T-helper 1 cell treated with Interleukin-12 subunit alpha and Interleukin-12 subunit beta and Interleukin-4 antibody, amounts not matched to agents 30 ng/mL and 1 ng/mL, for 36 hours (primary cell): Measurements from ENCODE around the gene WNT5A. TPM values are rescaled to one million over a fixed set of nuclear protein-coding genes. Genes with fewer than 3 reads are reported as not detected.
"Not testable (repeated sequence)": the region's sequence is repeated elsewhere in the genome, so short reads cannot be mapped to it uniquely, and the experiment has no call there.

Experiments
- intact Hi-C: fragments of 100-400 bp; cut with micrococcal nuclease; formaldehyde crosslinking; loops from one replicate; pipeline ENCODE4 v1.15.1; 2024
- total RNA-seq: library from RNA; stranded (reverse); gene quantifications from 2 replicates; pipeline ENCODE4 v1.2.3, GENCODE V29; 2022

WNT5A gene
- total RNA-seq, 1 donor from 2014 or later: not detected

DNA sequence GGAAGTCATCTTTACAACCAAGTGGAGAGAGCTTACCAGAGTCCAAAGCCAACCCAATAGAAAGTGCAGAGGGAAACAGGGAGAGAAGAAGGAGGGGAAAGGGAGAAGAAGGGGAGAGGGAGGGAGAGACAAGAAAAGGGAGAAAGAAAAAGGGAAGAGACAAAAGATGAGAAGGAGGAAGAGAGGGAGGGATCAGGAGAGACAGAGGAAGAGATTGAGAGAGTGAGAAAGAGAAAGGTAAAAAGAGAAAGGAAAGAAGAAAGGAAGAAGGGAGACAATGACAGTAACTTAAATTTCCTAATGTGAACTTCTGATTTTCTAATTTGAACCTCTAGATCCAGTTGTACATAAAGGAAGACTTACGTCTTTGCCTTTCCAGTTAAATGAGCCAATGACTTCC, 20.7 kb upstream of the WNT5A start:
- intact Hi-C loops: no loop called here

DNA sequence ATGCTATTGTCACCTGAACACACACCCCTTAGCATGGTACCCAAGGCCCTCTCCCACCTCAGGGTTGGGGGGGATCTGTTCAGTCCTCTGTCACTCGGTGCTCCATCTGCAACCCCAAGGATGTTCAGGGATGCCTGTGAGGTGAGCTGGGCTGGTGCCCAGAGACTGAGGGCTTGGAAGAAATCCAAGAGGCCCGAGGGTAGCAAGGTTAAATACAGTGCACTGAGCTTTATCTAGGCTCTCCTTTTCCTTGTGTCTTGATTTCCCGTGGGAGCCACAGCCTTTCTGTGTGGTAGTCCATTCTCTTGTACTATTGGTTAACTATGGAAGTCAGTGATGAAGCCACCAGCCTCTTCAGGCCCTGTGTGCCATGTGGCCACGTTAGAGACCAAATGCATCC, 18.7 kb upstream of the WNT5A start:
- intact Hi-C loops: no loop called here

DNA sequence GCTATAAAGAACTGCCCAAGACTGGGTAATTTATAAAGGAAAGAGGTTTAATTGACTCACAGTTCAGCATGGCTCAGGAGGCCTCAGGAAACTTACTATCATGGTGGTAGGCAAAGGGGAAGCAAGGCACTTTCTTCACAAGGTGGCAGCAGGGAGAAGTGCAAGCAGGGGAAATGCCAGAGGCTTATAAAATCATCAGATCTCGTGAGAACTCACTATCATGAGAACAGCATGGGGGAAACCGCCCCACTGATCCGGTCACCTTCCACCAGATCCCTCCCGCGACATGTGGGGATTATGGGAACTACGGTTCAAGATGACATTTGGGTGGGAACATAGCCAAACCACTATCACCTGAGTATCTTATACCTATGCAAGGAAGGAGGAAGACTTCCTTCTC, 18.0 kb upstream of the WNT5A start:
- intact Hi-C loops: not testable (repeated sequence)

DNA sequence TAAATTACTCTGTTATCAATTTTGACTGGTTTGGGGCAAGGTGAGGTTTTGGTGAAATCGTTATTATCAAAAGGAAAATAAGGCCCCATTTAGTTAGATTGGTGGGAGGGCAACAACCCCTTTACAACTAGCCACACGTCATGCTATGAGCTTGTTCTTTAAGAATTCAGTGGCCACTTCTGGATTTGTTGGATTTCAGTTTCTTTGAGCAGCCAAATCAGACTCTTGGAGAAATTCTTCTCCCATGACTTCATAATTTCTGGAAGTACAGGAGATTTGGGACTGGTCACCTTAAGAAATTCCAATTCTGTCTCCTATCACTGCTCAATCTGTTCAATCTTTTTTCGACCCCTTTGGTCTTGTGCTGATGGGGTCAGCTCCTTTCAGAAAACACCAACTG, 14.8 kb upstream of the WNT5A start:
- intact Hi-C loops: no loop called here

DNA sequence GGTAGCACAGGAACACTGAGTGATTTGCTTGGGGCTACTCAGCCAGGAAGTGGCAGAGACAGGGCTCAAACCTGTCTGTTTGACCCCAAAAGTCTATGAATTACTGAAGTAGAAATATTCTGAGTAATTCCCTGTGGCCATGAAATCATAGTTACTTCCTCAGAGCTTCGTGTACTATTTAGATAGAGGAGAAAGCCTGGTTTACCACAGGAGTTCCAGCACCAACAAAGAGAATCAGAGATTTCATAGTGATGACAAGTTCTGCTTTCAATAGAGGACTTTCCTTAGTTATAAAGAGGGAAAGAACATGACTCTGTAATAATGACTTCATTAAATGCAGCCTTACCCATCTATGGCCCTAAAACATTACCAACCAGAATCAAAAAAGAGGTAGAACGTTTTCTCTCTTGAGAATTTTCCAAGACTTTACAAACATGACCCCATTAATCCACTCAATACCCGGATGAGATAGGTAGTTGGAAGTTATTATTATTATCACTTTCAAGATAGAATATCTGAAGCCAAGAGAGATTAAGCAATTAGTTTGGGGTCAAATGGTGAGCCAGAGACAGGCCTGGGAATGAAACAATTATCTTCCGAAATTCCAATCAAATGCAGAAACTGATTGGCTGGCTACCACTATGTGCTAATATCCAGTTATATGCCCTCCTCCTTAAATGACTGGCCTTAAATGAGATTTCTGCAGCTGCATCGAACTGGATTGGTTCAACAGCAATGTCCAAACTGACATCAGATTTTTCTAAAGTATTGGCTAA, 13.6 kb upstream of the WNT5A start:
- intact Hi-C loops: no loop called here

DNA sequence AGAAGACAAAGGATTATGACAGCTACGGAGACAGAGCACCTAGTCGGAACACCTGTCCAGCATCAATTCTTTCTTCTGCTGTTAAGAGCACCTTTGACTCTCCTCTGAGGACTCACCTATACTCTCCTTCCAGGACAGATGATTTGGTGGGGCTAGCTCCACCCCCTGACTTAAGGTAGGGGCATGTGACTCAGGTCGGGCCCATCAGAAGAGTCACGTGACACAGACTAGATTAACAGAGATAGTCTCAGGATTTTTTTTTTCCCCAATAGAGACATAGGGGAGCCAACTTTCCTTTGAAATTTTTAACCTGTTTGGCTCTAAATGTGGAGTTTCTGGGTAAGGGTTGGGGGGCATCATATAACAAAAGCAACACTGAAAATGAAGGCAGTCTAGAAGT, 11.4 kb upstream of the WNT5A start:
- intact Hi-C loops: no loop called here

DNA sequence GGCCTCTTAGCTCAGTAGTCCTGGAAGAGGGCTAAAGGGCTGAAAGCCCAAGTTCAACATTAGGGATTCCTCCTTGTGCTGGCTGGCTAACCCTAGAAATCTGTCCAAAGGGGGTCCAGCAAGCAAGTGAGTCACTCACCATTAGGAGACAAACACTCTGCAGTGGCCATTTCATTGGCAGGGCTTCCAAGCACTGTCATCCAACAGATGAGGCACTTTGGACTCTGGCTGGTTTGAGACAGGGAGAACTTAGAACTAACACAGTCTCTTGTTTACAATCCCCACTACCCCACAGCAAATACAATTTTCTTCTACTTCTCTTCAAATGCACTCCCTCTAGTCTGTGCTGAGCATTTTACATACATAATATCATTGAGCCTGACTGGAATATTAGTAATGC, 10.1 kb upstream of the WNT5A start:
- intact Hi-C loops: no loop called here

DNA sequence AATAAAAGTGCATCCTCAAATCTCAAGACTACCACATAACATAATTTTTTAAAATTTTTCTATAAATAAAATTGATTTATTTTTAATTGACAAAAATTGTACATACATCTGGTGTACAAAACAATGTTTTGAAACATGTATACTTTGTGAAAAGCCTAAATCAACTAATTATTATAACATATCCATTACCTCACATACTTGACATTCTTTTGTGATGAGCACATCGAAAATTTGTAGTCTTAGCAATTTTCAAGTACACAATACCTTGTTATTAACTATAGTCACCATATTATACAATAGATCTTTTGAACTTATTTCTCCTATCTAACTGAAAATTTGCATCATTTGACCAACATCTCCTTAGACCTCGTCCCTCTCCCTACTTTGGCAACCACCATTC, 7.9 kb upstream of the WNT5A start:
- intact Hi-C loops: no loop called here

DNA sequence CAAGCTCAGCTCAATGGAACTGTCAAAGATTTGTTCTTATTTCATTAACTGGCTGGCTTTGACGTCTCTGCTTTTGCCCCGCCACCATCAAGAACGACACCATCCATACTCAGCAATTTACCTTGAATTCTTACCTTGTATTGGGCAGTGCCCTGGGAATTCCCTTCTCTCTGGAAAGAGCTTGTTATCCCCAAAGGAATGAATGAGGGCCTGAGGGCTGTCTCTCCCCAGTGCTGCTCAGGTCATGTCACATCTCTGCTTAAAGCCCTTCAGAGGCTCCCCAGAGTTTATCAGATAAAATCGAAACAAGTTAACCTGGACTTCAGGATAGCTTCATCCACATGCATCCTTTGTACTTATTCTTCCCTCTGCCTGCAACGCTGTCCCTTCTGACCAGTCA, 5.9 kb upstream of the WNT5A start:
- intact Hi-C loops: no loop called here

DNA sequence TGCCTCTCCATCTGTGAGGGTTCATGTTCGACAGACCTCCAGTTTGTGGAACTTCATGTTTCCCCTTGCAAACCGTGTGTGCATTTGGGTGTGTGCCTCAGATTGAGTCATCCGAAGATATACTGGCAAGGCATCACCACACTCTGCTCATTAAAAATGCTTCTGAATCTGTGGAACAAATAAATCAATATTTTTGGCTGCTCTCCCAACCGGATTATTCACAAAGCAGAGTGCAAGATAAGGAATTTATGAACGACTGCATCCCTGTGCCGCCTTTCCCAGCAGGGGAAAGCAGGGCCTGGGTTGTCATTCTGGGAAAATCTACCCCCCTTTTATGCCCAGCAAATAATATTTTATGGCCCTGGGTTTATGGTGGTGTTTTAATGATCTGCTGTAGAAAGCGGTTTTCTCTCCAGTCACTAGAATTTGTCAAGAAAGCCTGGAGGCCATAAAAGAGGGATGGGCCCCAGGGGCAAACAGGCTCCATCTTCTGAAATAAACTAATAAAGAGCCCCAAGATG, 4.2 kb upstream of the WNT5A start:
- intact Hi-C loops: no loop called here

DNA sequence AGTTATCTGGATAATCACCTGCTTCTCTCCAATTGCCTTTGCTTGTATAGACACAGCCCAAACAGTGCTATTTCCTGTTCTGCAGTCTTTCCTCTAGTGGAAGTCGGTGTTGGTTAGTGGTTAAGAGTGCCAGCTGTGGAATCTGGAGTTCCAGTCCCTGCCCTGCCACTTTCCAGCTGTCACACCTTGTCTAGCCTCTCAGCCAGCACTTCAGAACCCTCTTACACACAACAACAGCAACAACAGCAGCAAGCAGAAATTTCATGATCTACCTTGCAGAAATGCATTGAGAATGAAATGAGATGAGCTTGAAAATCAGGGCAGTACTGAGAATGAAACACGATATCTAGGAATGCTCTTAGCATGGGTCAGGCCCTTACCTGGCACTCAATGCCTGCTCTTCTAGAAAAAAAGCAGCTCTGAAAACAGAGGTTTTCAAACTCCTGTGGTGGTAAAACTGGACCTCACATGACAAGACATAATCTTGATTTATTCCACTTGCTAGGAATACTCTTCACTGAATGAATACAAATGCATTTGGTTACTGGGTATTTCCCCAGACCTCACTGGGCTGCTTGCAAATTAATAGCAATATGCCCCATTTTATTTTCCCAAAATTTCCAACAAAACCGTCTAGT, 3.3 kb upstream of the WNT5A start:
- intact Hi-C loops: no loop called here

DNA sequence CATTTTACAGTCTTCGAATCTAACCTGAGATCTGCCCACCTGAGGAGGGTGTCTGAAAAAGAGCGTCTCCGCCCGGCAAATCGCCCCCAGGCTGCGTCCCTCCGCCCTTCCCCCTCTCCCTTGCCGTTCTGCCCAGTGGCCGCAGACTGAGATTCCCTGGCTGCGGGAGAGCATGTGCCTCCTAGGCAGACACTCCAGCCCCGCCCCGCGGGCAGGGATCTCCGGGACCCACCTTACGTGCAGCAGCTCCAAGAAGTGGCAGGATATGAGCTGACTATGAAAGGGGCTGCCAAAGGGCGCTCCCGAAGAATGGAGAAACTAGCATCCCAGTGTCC, 2.7 kb upstream of the WNT5A start:
- intact Hi-C loops: no loop called here

DNA sequence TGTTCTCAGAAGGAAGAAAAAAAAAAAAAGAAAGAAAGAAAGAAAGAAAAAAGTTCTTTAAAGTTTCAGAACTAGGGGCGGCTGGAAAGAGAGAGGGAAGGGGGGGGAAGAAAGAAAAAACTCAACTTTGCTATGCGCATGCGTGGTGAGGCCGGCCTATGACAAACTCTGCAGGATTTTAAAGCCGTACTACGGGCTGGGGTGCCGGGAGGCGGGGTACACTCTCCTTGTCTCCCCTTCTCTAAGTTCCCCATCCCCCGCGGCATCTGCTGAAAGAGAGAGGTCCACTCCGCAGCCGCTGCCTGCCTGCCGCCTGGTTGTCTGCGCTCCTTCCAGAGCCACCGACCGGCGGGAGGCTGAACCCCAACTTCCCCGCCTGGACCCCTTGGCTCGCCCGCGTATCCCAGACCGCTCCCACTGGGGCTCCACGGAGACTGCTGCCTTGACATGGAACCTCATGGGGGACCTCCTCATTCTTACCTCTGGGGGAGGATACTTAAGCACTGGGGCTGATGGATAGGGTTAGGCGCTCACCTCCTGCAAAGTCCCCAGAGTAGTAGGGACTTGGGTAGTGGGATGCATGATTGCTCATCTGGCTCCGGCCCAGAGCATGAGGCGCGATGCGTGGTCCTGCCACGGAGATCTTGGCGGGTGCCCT, 1.4 kb upstream of the WNT5A start:
- intact Hi-C loops: no loop called here

DNA sequence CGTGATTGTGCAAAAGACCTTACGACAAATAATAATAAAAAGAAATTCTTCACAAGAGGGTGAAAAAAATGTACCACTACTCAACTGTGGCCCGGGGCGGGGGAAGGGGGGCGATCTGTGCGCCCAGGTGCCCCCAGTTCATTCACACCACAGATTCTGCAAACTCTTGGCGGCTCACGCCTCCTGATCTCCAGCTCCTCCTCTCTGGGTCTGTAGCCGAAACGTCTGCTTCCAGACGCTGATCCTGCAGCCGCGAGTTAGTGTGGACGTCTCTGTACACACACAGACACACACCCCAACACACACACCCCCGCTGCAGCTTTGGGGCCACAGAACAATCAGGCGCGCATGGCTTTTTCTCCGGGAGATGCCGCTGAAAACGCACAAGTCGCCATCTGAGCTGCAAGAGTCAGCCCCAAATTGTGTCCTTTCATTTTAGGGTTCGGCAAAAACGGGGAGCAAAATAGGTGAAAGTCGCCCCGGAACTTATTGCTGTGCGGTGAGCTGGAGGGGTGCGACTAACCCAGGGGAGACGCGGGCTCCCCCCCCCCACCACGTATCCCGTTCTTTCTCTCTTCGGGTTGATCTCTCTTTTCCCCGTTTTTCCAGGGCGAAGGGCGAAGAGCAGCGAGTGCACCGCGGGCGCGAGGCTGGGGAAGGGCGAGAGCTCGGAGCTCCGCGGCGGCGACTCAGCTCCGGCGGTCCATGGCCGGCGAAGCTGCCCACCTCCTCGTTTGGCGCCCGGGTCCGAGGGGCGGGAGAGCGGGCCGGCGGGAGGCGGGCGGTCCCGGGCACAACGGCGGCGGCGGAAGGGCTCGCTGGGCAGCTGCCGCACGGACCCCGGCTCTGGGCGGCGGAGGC, 505 bp upstream of the WNT5A start:
- intact Hi-C loops: loop anchor here (2.0 kb wide), 1 partner anchor 259 kb away; no protein-coding TSS in a partner anchor

DNA sequence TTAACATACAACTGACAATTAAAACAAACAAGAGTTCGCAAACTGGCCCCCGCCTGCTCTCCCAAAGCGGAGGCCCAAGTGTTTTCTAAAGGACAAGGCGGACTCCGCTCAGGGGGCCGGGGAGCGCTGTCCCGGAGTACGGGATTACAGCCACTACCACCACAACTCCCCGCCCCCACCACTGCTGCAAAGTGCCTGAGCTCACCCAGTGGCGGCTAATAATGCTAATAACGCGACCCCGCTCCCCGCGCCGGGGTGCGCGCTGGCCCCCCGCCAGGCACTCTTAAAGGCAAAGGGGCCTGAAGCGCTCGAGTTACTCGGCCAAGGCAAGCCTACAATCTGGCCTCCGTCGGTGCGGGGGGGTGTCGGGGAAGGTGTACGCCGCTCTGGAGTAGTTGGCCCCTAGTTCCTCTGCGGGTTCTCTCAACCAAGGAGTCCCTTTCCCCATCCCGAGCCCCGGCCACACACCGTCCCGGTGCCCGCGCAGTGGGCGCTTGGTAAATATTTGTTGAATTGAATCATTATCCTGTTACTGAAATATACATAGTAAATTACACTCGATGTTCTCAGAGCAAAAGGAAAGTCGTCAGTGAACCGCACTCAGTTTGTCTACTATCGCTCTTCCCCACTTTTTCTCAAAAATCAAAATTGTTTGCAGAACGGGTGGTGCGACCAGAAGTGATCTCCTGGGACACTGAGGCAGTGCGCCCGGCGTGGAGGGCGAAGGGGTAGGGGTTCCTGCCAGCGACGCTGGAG, 827 bp downstream of the WNT5A start:
- intact Hi-C loops: loop anchor here (2.0 kb wide), 1 partner anchor 261 kb away; no protein-coding TSS in a partner anchor

DNA sequence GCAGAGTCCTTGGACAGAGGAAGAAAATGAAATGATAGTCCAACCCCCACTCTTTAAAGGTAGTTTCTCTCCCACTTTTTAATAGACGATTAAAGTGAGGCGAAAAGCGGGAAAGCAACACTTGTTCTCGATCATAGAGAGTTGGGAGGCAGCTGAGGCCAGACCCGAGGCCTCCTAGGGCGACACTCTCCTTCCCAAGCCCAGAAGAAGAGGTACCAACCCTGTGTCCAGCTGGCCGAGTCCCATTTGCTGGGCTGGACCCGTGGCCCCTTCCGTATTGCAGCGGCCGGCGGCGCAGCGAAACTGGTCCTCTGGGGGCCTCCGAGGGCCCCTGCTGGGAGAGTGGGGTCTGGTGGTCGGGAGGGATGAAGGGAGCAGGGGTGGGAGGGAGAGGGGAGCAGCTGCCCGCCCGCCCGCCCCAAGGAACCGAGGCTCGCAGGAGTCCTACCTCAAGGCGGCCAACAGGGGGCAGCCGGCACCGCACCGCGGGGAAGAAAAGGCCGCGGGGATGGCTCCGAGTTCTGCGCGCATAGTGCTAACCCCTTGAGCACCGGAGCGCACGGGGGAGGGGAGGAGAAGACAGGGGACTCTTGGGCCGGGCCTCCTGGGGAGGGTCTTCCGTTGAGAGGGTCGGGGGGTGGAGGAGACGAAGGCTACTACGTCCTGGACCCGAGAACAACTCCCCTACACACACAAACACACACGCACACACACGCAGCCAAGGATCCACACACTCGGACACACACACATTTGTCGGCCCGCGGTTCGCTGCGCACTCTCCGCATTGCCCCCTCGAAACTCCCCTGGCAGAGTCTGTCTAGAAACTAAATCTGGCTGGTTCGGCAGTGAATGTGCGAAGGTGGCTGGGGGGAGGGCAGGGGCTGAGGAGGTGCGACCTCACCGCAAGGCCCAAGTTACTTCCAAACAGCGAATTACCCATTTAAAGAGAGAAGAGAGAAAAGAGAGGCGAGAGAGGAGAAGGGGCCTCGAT, 2.0 kb downstream of the WNT5A start:
- intact Hi-C loops: loop anchor here (1.0 to 5.0 kb wide), 2 partner anchors 766 to 1363 kb away; partner anchors contain the start of gene CACNA2D3

DNA sequence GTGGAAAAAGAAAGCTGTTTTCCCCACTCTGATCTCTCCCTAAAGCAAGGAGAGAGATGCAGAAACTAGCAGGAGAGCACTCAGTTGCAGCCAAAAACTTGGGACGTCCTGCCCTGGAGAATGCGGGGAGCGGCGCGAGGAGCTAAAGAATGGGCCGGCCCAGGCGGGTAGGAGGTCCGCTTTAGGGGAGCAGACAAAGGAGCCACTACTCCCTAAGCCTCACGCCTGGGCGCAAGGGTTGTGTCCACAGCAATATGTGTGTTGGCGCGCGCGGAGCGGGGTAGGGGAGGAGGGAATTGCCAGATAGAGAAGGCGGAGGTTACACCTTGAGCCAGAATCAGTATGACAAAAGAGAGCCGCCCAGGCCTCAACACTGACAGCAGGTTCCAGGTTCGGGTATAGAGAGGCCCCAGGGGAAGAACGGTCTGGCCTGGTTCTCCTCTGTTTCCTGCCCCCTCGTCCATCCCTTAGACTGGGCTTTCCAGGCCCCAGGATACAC, 2.9 kb downstream of the WNT5A start:
- intact Hi-C loops: loop anchor here (5.0 kb wide), 1 partner anchor 1362 kb away; the partner anchor contains the start of gene CACNA2D3

DNA sequence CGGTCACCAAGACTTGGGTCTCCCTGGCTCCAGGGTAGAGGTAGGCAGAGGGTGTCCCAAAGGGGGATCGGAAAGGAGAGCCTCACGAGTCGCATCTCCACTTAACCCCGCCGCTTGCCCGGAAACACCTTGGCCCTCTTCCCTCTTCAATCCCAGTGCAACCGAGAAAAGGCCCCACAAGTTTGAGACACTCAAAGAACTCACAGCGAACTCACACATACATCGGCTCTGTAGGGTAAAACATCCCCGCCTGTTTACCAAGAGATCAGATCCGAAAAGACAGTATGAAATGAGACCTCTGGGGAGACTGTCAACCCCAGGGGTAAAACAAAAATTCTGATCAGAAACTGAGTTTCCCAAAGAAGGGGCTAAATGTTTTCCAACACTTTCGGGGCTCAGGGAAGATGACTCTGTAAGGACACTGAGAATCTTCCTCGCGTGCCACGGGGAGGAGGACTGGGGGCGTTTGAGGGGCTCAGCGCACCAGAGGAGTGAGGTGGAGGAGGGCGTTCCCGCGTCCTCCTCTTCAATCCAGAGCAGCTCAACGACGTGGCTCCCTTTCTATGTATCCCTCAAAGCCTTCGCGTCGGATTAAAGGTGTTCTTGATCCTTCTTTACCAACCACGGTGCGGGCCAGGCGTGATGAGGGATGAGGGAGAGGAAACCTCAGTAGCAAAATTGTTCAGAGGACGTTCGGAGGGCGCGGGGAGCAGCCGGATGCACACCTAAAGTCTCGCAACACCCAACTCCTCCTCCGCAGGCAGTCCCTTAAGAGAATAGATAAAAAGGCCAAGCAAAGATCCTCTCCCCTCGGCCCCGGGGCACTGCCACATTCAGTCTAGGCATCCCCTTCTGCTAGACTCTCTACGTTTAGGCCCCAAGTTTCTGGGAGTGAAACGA, 3.7 kb downstream of the WNT5A start:
- intact Hi-C loops: loop anchor here (5.0 kb wide), 1 partner anchor 1361 kb away; the partner anchor contains the start of gene CACNA2D3
